GM12878 (cell line): ENCODE results near the gene IL19. TPM values are rescaled to one million over a fixed set of nuclear protein-coding genes. Genes with fewer than 3 reads are reported as not detected.

Experiments used
- ATAC-seq: fragments of 200-7000 bp; cut with Tn5 transposase; 3 replicates; pipeline ENCODE4 v1.9.1; 2020; ENCODE audit warnings: mild to moderate bottlenecking, moderate library complexity
- BruUV-seq: library from RNA; stranded (reverse); fragments of 400-500 nt; replicated peaks from 2 replicates; lab custom pipeline; 2021; lab: Mats Ljungman, UMichigan
- CTCF ChIA-PET: fragments of 300-600 bp; sonication (Branson Sonifier 250); formaldehyde crosslinking; extraction: SDS; loops from one replicate; lab custom pipeline; 2021; ENCODE audit warnings: inconsistent platforms; lab: Yijun Ruan, JAX
- POLR2A ChIA-PET: fragments of 350-600 bp; formaldehyde crosslinking; extraction: SDS; loops from one replicate; lab custom pipeline; 2021; ENCODE audit warnings: inconsistent platforms; lab: Charles Lee
- RAD21 ChIA-PET: fragments of 300-600 bp; sonication (Branson Sonifier 250); formaldehyde crosslinking; loops from one replicate; lab custom pipeline; 2023; ENCODE audit warnings: antibody characterized with exemption; ENCODE audit not compliant: unreplicated experiment; lab: Charles Lee
- SMC1A ChIA-PET: fragments of 300-600 bp; sonication (Branson Sonifier 250); formaldehyde crosslinking; loops from one replicate; lab custom pipeline; 2023; ENCODE audit not compliant: unreplicated experiment, uncharacterized antibody; lab: Charles Lee
- DNase-seq: peaks from one replicate; pipeline ENCODE4 v3.0.0-alpha.2; 2011; ENCODE audit warnings: low read depth, low spot score
- FAIRE-seq: peaks from 3 replicates; lab custom pipeline; 2011; peaks lifted over from hg19 to GRCh38; lab: Jason Lieb, UNC
- H2AFZ ChIP-seq: 2 replicates; pipeline ENCODE4 v1.6.0; 2011; ENCODE audit warnings: low read depth, low read length, control low read depth; ENCODE audit not compliant: control insufficient read depth
- H3K27ac ChIP-seq: 2 replicates; pipeline ENCODE4 v1.5.1; 2011; ENCODE audit warnings: control low read depth; ENCODE audit not compliant: control insufficient read depth, insufficient read depth
- H3K27me3 ChIP-seq, 2 experiments: replicated peaks in 1 of 2; 2 replicates each; pipeline versions ENCODE4 v1.6.0 to v1.6.1; 2011; ENCODE audit warnings: low read length in 1 of 2; ENCODE audit not compliant: control insufficient read depth in 2 of 2, insufficient read depth in 2 of 2
- H3K36me3 ChIP-seq, 2 experiments: 2 replicates each; pipeline ENCODE4 v1.5.1; 2011; ENCODE audit warnings: low read length in 1 of 2; ENCODE audit not compliant: control insufficient read depth in 2 of 2, insufficient read depth in 2 of 2
- H3K4me1 ChIP-seq: 2 replicates; pipeline ENCODE4 v1.6.1; 2011; ENCODE audit warnings: mild to moderate bottlenecking, low read length, moderate library complexity, mixed read lengths; ENCODE audit not compliant: control insufficient read depth, insufficient read depth
- H3K4me2 ChIP-seq: 2 replicates; pipeline ENCODE4 v1.6.0; 2011; ENCODE audit warnings: control low read depth; ENCODE audit not compliant: control insufficient read depth, insufficient read depth
- H3K4me3 ChIP-seq: fragments of 200-600 bp; sonication (generic); 2 replicates; pipeline ENCODE4 v1.5.1; 2016
- H3K79me2 ChIP-seq: 2 replicates; pipeline ENCODE4 v1.6.0; 2011; ENCODE audit warnings: low read length; ENCODE audit not compliant: control insufficient read depth, insufficient read depth
- H3K9ac ChIP-seq: 2 replicates; pipeline ENCODE4 v1.8.0; 2011; ENCODE audit warnings: low read length, control low read depth, mixed read lengths; ENCODE audit not compliant: control insufficient read depth, insufficient read depth
- H3K9me3 ChIP-seq: replicated peaks from 3 replicates; pipeline ENCODE4 v1.5.1; 2011; ENCODE audit warnings: mild to moderate bottlenecking, low read length; ENCODE audit not compliant: control insufficient read depth, insufficient read depth
- H4K20me1 ChIP-seq: 2 replicates; pipeline ENCODE4 v1.6.0; 2011; ENCODE audit not compliant: control insufficient read depth, insufficient read depth
- FOS ChIP-seq: IDR thresholded peaks from 3 replicates; pipeline ENCODE4 v1.6.1; 2011; ENCODE audit warnings: borderline replicate concordance; ENCODE audit not compliant: insufficient read length; ENCODE audit errors: extremely low read depth
- HDAC6 ChIP-seq: fragments of 200-600 bp; sonication (generic); IDR thresholded peaks from one replicate; pipeline ENCODE4 v1.8.0; 2017; ENCODE audit warnings: antibody characterized with exemption; ENCODE audit not compliant: unreplicated experiment
- HSF1 ChIP-seq: fragments of 150-350 bp; IDR thresholded peaks from 2 replicates; pipeline ENCODE4 v1.6.1; 2014; ENCODE audit warnings: mild to moderate bottlenecking, low read depth, low read length
- IKZF2 ChIP-seq, 2 experiments: fragments of 450-650 bp; IDR thresholded peaks; 2 replicates each; pipeline ENCODE4 v1.6.1; 2017; ENCODE audit warnings: mild to moderate bottlenecking in 2 of 2, moderate library complexity in 2 of 2
- KDM1A ChIP-seq: fragments of 200-600 bp; sonication (generic); IDR thresholded peaks from 2 replicates; pipeline ENCODE4 v1.6.1; 2016; ENCODE audit warnings: borderline replicate concordance
- MYC ChIP-seq: IDR thresholded peaks from 2 replicates; pipeline ENCODE4 v1.6.1; 2011; ENCODE audit warnings: mild to moderate bottlenecking, low read length, moderate library complexity, inconsistent platforms; ENCODE audit not compliant: insufficient read depth, insufficient replicate concordance, insufficient read length, severe bottlenecking
- NFXL1 ChIP-seq: fragments of 450-650 bp; IDR thresholded peaks from 2 replicates; pipeline ENCODE4 v1.6.1; 2017; ENCODE audit warnings: antibody characterized with exemption, mild to moderate bottlenecking, borderline replicate concordance
- PBX3 ChIP-seq: IDR thresholded peaks from 2 replicates; pipeline ENCODE4 v1.6.1; 2011; ENCODE audit warnings: mild to moderate bottlenecking, low read depth, low read length, moderate library complexity; ENCODE audit not compliant: insufficient replicate concordance
- RB1 ChIP-seq: fragments of 450-650 bp; formaldehyde crosslinking; IDR thresholded peaks from 2 replicates; pipeline ENCODE4 v1.6.1; 2017; ENCODE audit warnings: mild to moderate bottlenecking, borderline replicate concordance
- SIN3A ChIP-seq: IDR thresholded peaks from 2 replicates; pipeline ENCODE4 v1.6.1; 2012; ENCODE audit warnings: low read depth, low read length, improper control_type of control experiment
- SP1 ChIP-seq: IDR thresholded peaks from one replicate; pipeline ENCODE4 v1.6.1; 2011; ENCODE audit warnings: low read depth, low read length
- ZNF24 ChIP-seq: fragments of 450-650 bp; IDR thresholded peaks from 2 replicates; pipeline ENCODE4 v1.6.1; 2017; ENCODE audit warnings: antibody characterized with exemption, mild to moderate bottlenecking
- WGBS: methylation state at CpG from one replicate; pipeline ENCODE4 v1.1.6; 2016; ENCODE audit warnings: low lambda C conversion rate; ENCODE audit not compliant: insufficient replicate concordance, insufficient coverage; ENCODE audit errors: missing lambda C conversion rate; 5-methylcytosine and 5-hydroxymethylcytosine counted together
- in situ Hi-C: fragments of 300-500 bp; cut with MboI; formaldehyde crosslinking; loops from 9 replicates; pipeline ENCODE4 v1.14.3; 2018; ENCODE audit warnings: mixed read lengths
- intact Hi-C: fragments of 100-400 bp; cut with micrococcal nuclease; formaldehyde crosslinking; loops from one replicate; pipeline ENCODE4 v1.14.2; 2022; ENCODE audit not compliant: unreplicated experiment
- polyA plus RNA-seq, 11 experiments: library from polyadenylated mRNA; depleted of rRNA in 4 of 11; unstranded in 6 of 11; stranded (reverse) in 5 of 11; fragments of >200 nt; fragmentation: Nextera tagmentation in 4 of 11; fragmentation: Illumina TruSeq in 1 of 11; extraction: Ambion mirVana in 4 of 11; extraction: Trizol in 1 of 11; gene quantifications; 1 replicate in 1 of 11; 2 replicates in 10 of 11; pipeline versions ENCODE4 v1.2.1 to v1.2.3, GENCODE V29; 2011 to 2016; ENCODE audit warnings: inconsistent platforms in 2 of 11, missing spikeins in 2 of 11, low read depth in 1 of 11
- total RNA-seq, 4 experiments: library from RNA; depleted of rRNA in 3 of 4; stranded (reverse); fragments of >200 nt in 3 of 4; fragmentation: Illumina TruSeq in 1 of 4; extraction: Trizol in 1 of 4; gene quantifications; 2 replicates each; pipeline versions ENCODE4 v1.2.1 to v1.2.3, GENCODE V29; 2013 to 2021
- TF ChIP-seq, protein P1 (sequence below): IDR thresholded peaks from 2 replicates; pipeline ENCODE4 v1.6.1; 2011; ENCODE audit warnings: borderline replicate concordance, low read depth, mild to moderate bottlenecking, moderate library complexity, mixed read lengths, low read length; ENCODE audit not compliant: insufficient read depth; ENCODE audit errors: extremely low read length
- TF ChIP-seq, protein P2 (sequence below): fragments of 450-650 bp; IDR thresholded peaks from 2 replicates; pipeline ENCODE4 v1.6.1; 2017; ENCODE audit warnings: antibody characterized with exemption, mild to moderate bottlenecking, moderate library complexity

Gene IL19
- total and polyA plus RNA-seq, 10 of the 15 experiments (the other 5 are each of a cell fraction or from before 2014, with no cell fraction given), result 0.10 to 0.73 (median 0.28) TPM; not detected in 6

DNA sequence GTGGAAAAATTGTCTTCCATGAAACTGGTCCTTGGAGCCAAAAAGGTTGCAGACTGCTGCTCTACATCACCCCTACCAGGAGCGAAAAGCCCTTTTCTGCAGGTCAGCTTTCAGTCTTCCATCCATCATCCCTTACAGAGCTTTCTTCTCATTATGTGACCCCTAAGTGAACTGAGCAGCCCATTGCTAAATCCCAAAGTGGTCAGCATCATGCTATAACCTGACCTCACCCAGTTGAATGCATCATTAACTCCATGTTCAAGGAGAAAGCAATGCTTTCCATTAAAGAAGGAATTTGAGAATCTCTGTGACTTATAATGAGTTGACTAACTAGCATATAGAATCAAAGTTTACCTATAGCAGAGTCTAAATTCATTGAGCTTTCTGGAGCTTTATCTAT is 116.3 kb downstream of the IL19 start:
- POLR2A ChIA-PET, result no interaction called here

More for the DNA sequence above, 116.3 kb downstream of the IL19 start:
- no peak for DNase-seq
- no peak overlapping the region for H3K4me3 ChIP-seq
- H3K9ac ChIP-seq, result no peak overlapping the region
- H2AFZ ChIP-seq, result no peak overlapping the region
- in situ Hi-C loops, result no loop called here
- no peaks in the 10 kb centered on the region for H3K79me2 ChIP-seq
- H3K36me3 ChIP-seq, result no peaks in the 10 kb centered on the region
- ATAC-seq, result no peak
- RAD21 ChIA-PET, result interaction anchor here (1.5 kb wide), 1 partner anchor 50 kb away, joined by 3 read pairs; no protein-coding TSS in a partner anchor
- H3K9me3 ChIP-seq, result no peaks in the 10 kb centered on the region
- CTCF ChIA-PET, result interaction anchor here (0.6 to 1.4 kb wide), 6 partner anchors 8 to 417 kb away, joined by 3 to 5 read pairs (median 3); no protein-coding TSS in a partner anchor
- H4K20me1 ChIP-seq, result no peaks in the 10 kb centered on the region
- H3K27ac ChIP-seq, result no peak overlapping the region
- no peaks in the 10 kb centered on the region for H3K4me1 ChIP-seq
- no peak for FAIRE-seq
- no peaks in the 10 kb centered on the region for H3K27me3 ChIP-seq
- SMC1A ChIA-PET, result interaction anchor here (1.3 to 2.2 kb wide), 2 partner anchors 8 to 22 kb away, joined by 3 to 7 read pairs; no protein-coding TSS in a partner anchor
- no peak for TF ChIP-seq SP1
- no peak for TF ChIP-seq FOS
- no peak for TF ChIP-seq ZNF24
- TF ChIP-seq PBX3, result no peak
- TF ChIP-seq, protein P1, sequence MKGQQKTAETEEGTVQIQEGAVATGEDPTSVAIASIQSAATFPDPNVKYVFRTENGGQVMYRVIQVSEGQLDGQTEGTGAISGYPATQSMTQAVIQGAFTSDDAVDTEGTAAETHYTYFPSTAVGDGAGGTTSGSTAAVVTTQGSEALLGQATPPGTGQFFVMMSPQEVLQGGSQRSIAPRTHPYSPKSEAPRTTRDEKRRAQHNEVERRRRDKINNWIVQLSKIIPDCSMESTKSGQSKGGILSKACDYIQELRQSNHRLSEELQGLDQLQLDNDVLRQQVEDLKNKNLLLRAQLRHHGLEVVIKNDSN, result no peak
- TF ChIP-seq, protein P2, sequence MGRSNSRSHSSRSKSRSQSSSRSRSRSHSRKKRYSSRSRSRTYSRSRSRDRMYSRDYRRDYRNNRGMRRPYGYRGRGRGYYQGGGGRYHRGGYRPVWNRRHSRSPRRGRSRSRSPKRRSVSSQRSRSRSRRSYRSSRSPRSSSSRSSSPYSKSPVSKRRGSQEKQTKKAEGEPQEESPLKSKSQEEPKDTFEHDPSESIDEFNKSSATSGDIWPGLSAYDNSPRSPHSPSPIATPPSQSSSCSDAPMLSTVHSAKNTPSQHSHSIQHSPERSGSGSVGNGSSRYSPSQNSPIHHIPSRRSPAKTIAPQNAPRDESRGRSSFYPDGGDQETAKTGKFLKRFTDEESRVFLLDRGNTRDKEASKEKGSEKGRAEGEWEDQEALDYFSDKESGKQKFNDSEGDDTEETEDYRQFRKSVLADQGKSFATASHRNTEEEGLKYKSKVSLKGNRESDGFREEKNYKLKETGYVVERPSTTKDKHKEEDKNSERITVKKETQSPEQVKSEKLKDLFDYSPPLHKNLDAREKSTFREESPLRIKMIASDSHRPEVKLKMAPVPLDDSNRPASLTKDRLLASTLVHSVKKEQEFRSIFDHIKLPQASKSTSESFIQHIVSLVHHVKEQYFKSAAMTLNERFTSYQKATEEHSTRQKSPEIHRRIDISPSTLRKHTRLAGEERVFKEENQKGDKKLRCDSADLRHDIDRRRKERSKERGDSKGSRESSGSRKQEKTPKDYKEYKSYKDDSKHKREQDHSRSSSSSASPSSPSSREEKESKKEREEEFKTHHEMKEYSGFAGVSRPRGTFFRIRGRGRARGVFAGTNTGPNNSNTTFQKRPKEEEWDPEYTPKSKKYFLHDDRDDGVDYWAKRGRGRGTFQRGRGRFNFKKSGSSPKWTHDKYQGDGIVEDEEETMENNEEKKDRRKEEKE, result no peak
- no peak for TF ChIP-seq NFXL1
- no peak for TF ChIP-seq HSF1
- no peak for TF ChIP-seq RB1
- no peak for TF ChIP-seq SIN3A
- no peak for TF ChIP-seq KDM1A
- TF ChIP-seq HDAC6, result no peak
- no peak for TF ChIP-seq MYC
- TF ChIP-seq IKZF2 (IDR thresholded peaks at IDR 0.05), result no peak
- TF ChIP-seq, all 136 proteins: peak for 0
- no peak overlapping the region for H3K4me2 ChIP-seq
- WGBS, result 35% methylated on average over 1 of the region's 1 CpG
- BruUV-seq, result no TSS peak
- intact Hi-C loops, result no loop called here
